K562 (cell line): ENCODE data around the gene RALB. TPM values are rescaled to one million over a fixed set of nuclear protein-coding genes. Genes with fewer than 3 reads are reported as not detected.
A peak's percentile ranks its signal among the peaks of the same experiment; 100 is the strongest.

ENCODE experiments used
- BRF1 ChIP-seq: IDR thresholded peaks from 3 replicates; pipeline ENCODE4 v1.6.1; 2011; ENCODE audit warnings: borderline replicate concordance, mild to moderate bottlenecking; ENCODE audit not compliant: insufficient read length; ENCODE audit errors: extremely low read depth
- EWSR1 ChIP-seq: fragments of 450-650 bp; IDR thresholded peaks from 2 replicates; pipeline ENCODE4 v1.6.1; 2018; ENCODE audit warnings: borderline replicate concordance, mild to moderate bottlenecking, low read depth, moderate library complexity; ENCODE audit not compliant: partially characterized antibody
- EZH2 ChIP-seq: IDR thresholded peaks from 2 replicates; pipeline ENCODE4 v1.6.1; 2012; ENCODE audit warnings: low read depth, mild to moderate bottlenecking, inconsistent platforms, low read length, borderline replicate concordance
- GMEB1 ChIP-seq: fragments of 250-450 bp; sonication (Bioruptor Pico); IDR thresholded peaks from 2 replicates; pipeline ENCODE4 v1.4.0; 2020; ENCODE audit warnings: mild to moderate bottlenecking
- HDAC2 ChIP-seq: fragments of 450-650 bp; IDR thresholded peaks from 2 replicates; pipeline ENCODE4 v1.6.1; 2016; ENCODE audit warnings: mild to moderate bottlenecking
- HSF4 ChIP-seq: fragments of 250-450 bp; sonication (Bioruptor Pico); IDR thresholded peaks from 2 replicates; pipeline ENCODE4 v2.1.2; 2022; ENCODE audit warnings: mild to moderate bottlenecking, moderate library complexity, borderline replicate concordance
- MCM3 ChIP-seq: fragments of 450-650 bp; IDR thresholded peaks from 2 replicates; pipeline ENCODE4 v1.6.1; 2016
- MCM7 ChIP-seq, 2 experiments: fragments of 450-650 bp; IDR thresholded peaks; 2 replicates each; pipeline ENCODE4 v1.6.1; 2016 to 2018
- MYNN ChIP-seq, 2 experiments: sonication (generic); formaldehyde crosslinking in 1 of 2; IDR thresholded peaks; 2 replicates each; pipeline versions ENCODE4 v1.5.0 to v1.6.1; 2016 to 2020; ENCODE audit warnings: antibody characterized with exemption in 1 of 2, missing genetic modification reagents in 1 of 2
- NRF1 ChIP-seq, 2 experiments: fragments of 450-650 bp; IDR thresholded peaks in 1 of 2; conservative IDR thresholded peaks in 1 of 2; 2 replicates each; pipeline ENCODE4 v1.6.1; 2014; ENCODE audit warnings: mild to moderate bottlenecking in 2 of 2
- PKNOX1 ChIP-seq: fragments of 450-650 bp; IDR thresholded peaks from 2 replicates; pipeline ENCODE4 v1.6.1; 2016
- POLR2AphosphoS5 ChIP-seq: IDR thresholded peaks from 2 replicates; pipeline ENCODE4 v1.6.1; 2011; ENCODE audit warnings: mild to moderate bottlenecking, low read depth, low read length, moderate library complexity; ENCODE audit not compliant: control insufficient read depth, insufficient read depth
- SAP30 ChIP-seq: fragments of 200-600 bp; sonication (generic); IDR thresholded peaks from 2 replicates; pipeline ENCODE4 v1.6.1; 2012; ENCODE audit warnings: borderline replicate concordance, low read depth, mild to moderate bottlenecking, moderate library complexity, low read length, control low read depth, inconsistent platforms; ENCODE audit not compliant: insufficient read depth, poor library complexity, severe bottlenecking
- SMAD2 ChIP-seq: fragments of 150-350 bp; IDR thresholded peaks from 2 replicates; pipeline ENCODE4 v1.6.1; 2014; ENCODE audit warnings: low read depth, mild to moderate bottlenecking, low read length
- SREBF1 ChIP-seq: fragments of 150-350 bp; IDR thresholded peaks from 2 replicates; pipeline ENCODE4 v1.6.1; 2014; ENCODE audit warnings: antibody characterized with exemption, low read depth, low read length, borderline replicate concordance
- TRIM25 ChIP-seq: fragments of 450-650 bp; IDR thresholded peaks from 2 replicates; pipeline ENCODE4 v1.7.0; 2016; ENCODE audit warnings: borderline replicate concordance
- ZNF12 ChIP-seq: sonication (generic); formaldehyde crosslinking; IDR thresholded peaks from 2 replicates; pipeline ENCODE4 v1.4.0; 2020; ENCODE audit warnings: mild to moderate bottlenecking, missing genetic modification reagents
- ZNF76 ChIP-seq: fragments of 250-450 bp; sonication (Bioruptor Pico); IDR thresholded peaks from 2 replicates; pipeline ENCODE4 v1.4.0; 2020; ENCODE audit warnings: mild to moderate bottlenecking, moderate library complexity, borderline replicate concordance
- polyA plus RNA-seq, 8 experiments: library from polyadenylated mRNA; depleted of rRNA in 4 of 8; stranded (reverse) in 5 of 8; unstranded in 3 of 8; fragments of >200 nt; fragmentation: Nextera tagmentation in 2 of 8; fragmentation: Illumina TruSeq in 1 of 8; extraction: Ambion mirVana in 2 of 8; extraction: Trizol in 1 of 8; gene quantifications; 2 replicates each; pipeline versions ENCODE4 v1.2.1 to v1.2.3, GENCODE V29; 2011 to 2014; ENCODE audit warnings: inconsistent platforms in 1 of 8, missing spikeins in 1 of 8
- total RNA-seq, 7 experiments: library from RNA; depleted of rRNA in 6 of 7; stranded (reverse); fragments of >200 nt in 6 of 7; fragmentation: Illumina TruSeq in 2 of 7; extraction: Trizol in 2 of 7; gene quantifications; 2 replicates each; pipeline versions ENCODE4 v1.2.1 to v1.2.3, GENCODE V29; 2011 to 2021; ENCODE audit warnings: low replicate concordance in 1 of 7
- TF ChIP-seq, protein P1 (sequence below): fragments of 250-450 bp; sonication (Bioruptor Pico); IDR thresholded peaks from 2 replicates; pipeline ENCODE4 v1.8.0; 2021; ENCODE audit warnings: moderate library complexity, mild to moderate bottlenecking, inconsistent platforms

RALB gene
- total and polyA plus RNA-seq, 9 of the 15 experiments (the other 6 are each of a cell fraction or from before 2014, with no cell fraction given) = 14.8 to 65.6 (median 38.4) TPM

- peak; percentile 55 to 69; a peak in 3 of 4 replicates for TF ChIP-seq NRF1 (conservative IDR thresholded peaks at IDR 0.05 in 1 of 2, IDR thresholded peaks at IDR 0.05 in 1 of 2)
- TF ChIP-seq MYNN (IDR thresholded peaks at IDR 0.05) = no peak
- no peak for TF ChIP-seq MYNN (CRISPR knock-in tag; IDR thresholded peaks at IDR 0.05)
- no peak for TF ChIP-seq BRF1
- no peak for TF ChIP-seq SMAD2
- TF ChIP-seq POLR2AphosphoS5 = no peak
- TF ChIP-seq HSF4 (CRISPR knock-in tag) = no peak
- TF ChIP-seq, protein P1, sequence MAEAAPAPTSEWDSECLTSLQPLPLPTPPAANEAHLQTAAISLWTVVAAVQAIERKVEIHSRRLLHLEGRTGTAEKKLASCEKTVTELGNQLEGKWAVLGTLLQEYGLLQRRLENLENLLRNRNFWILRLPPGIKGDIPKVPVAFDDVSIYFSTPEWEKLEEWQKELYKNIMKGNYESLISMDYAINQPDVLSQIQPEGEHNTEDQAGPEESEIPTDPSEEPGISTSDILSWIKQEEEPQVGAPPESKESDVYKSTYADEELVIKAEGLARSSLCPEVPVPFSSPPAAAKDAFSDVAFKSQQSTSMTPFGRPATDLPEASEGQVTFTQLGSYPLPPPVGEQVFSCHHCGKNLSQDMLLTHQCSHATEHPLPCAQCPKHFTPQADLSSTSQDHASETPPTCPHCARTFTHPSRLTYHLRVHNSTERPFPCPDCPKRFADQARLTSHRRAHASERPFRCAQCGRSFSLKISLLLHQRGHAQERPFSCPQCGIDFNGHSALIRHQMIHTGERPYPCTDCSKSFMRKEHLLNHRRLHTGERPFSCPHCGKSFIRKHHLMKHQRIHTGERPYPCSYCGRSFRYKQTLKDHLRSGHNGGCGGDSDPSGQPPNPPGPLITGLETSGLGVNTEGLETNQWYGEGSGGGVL (CRISPR knock-in tag) = no peak
- no peak for TF ChIP-seq GMEB1 (CRISPR knock-in tag)
- no peak for TF ChIP-seq MCM7 (IDR thresholded peaks at IDR 0.05)
- peak; percentile 24 for TF ChIP-seq SAP30
- TF ChIP-seq EZH2 = no peak
- no peak for TF ChIP-seq MCM3
- TF ChIP-seq PKNOX1 = peak; percentile 86
- TF ChIP-seq ZNF12 (CRISPR knock-in tag) = no peak
- TF ChIP-seq HDAC2 = peak; percentile 59; the same call in 1 of the 2 replicates
- TF ChIP-seq TRIM25 = no peak
- TF ChIP-seq EWSR1 = no peak
- no peak for TF ChIP-seq SREBF1
- TF ChIP-seq ZNF76 (CRISPR knock-in tag) = 0 out of 2 replicates have a peak, but pooled peaks have one; percentile 41
Measured at GRCh38 chr2:120252225-120253020, at the start of gene RALB (continued).
